ENCODE measurements around the gene CAPN14. TPM values are rescaled to one million over a fixed set of nuclear protein-coding genes. Genes with fewer than 3 reads are reported as not detected.

Gene CAPN14
- polyA plus RNA-seq, 1 of the 3 experiments (the other 2 are of a cell fraction), result 0.08 TPM

DNA sequence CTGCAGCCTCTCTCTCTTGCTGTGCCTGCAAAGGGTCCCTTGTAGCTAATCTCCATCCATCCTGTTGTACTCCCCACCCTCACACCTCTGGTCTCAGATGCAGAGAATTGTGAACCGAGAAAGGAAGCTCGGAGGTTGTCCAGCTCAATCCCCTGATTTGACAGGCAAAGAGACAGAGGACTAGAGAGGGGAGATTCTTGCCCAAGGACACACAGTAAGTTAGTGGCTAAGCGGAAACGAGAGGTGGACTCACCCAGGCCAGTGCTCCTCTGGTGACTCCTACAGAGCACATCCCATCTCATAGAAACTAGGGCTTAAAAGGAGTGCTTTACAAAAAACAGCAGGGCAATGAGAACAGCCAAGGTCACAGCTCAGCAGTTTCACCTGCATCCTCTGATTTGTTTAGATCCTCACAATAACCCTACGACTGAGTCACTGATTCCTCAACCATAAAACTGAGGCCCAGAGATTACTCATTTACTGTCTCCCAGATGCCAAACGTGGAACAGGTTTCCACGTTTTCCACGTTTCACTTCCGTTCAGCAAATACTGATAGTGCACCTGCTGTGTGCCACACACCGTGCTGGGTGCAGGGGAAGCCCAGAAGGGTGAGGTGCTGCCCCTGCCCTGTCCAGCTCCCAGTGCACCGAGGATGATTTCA, 38.7 kb upstream of the CAPN14 start:
- Histone ChIP-seq H3K9ac (no peak overlapping the region), H3K9me3 (no peaks in the 10 kb centered on the region), H3K4me1 (ENCODE audit: control insufficient read depth in 1 of 2, insufficient read depth in 2 of 2, low read depth in 1 of 2, low read length in 1 of 2) (peaks cover 0 to 4% of the 10 kb centered on the region in 2 experiments; a peak in 1 of 4 replicates), H3K27me3 (ENCODE audit: insufficient read depth) (no peaks in the 10 kb centered on the region), H2AFZ (ENCODE audit: low read depth) (no peak overlapping the region), H3K9me2 (no peaks in the 10 kb centered on the region), H3K4me2 (no peak overlapping the region), H3K79me2 (ENCODE audit: insufficient read depth) (no peaks in the 10 kb centered on the region), H3K27ac (ENCODE audit: low read depth in 2 of 2, low read length in 1 of 2) (no peak overlapping the region), H3K4me3 (ENCODE audit: low read depth in 2 of 2, low read length in 1 of 2) (no peak overlapping the region), H3K36me3 (replicated peaks in 1 of 2; ENCODE audit: control insufficient read depth in 1 of 2, insufficient read depth in 2 of 2, low read length in 1 of 2) (peaks cover 20 to 65% of the 10 kb centered on the region in 2 experiments), H3F3A (replicated peaks; ENCODE audit: insufficient read depth) (no peaks in the 10 kb centered on the region), H4K20me1 (ENCODE audit: insufficient read depth) (no peaks in the 10 kb centered on the region)
- ChIA-PET CTCF (interaction anchor here (2.0 to 2.5 kb wide), 4 partner anchors 14 to 1091 kb away, joined by 5 to 12 read pairs (median 8); partner anchors contain the start of gene EHD3), POLR2A (interaction anchor here (1.2 kb wide), 1 partner anchor 22 kb away, joined by 4 read pairs; the partner anchor contains the start of gene EHD3)
- no peak for DNase-seq
- TF ChIP-seq, protein P1, sequence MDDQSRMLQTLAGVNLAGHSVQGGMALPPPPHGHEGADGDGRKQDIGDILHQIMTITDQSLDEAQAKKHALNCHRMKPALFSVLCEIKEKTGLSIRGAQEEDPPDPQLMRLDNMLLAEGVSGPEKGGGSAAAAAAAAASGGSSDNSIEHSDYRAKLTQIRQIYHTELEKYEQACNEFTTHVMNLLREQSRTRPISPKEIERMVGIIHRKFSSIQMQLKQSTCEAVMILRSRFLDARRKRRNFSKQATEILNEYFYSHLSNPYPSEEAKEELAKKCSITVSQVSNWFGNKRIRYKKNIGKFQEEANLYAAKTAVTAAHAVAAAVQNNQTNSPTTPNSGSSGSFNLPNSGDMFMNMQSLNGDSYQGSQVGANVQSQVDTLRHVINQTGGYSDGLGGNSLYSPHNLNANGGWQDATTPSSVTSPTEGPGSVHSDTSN (IDR thresholded peaks at IDR 0.05), result no peak
- TF ChIP-seq ZBTB33 (IDR thresholded peaks at IDR 0.05; ENCODE audit: borderline replicate concordance, low read depth), result no peak
- TF ChIP-seq RXRA (IDR thresholded peaks at IDR 0.05; ENCODE audit: borderline replicate concordance, low read depth), result no peak
- TF ChIP-seq SIN3A (IDR thresholded peaks at IDR 0.05; ENCODE audit: borderline replicate concordance, low read depth, low read length), result no peak
- no peak for TF ChIP-seq USF1 (IDR thresholded peaks at IDR 0.05; ENCODE audit: borderline replicate concordance, low read depth)
- no peak for TF ChIP-seq MEF2A (IDR thresholded peaks at IDR 0.05; ENCODE audit: borderline replicate concordance, low read depth)
- no peak for TF ChIP-seq GATA2 (CRISPR knock-in tag; IDR thresholded peaks at IDR 0.05)
- TF ChIP-seq FOSL2 (IDR thresholded peaks at IDR 0.05; ENCODE audit: borderline replicate concordance, low read depth), result no peak
- no peak for TF ChIP-seq TCF12 (IDR thresholded peaks at IDR 0.05)
- no peak for TF ChIP-seq TEAD4 (IDR thresholded peaks at IDR 0.05; ENCODE audit: borderline replicate concordance, insufficient read depth)
- WGBS (ENCODE audit: low lambda C conversion rate), result 87% methylated on average over 11 of the region's 11 CpGs
